ENCODE measurements around the gene C17orf67.
A peak's percentile ranks its signal among the peaks of the same experiment; 100 is the strongest.

The C17orf67 gene

GRCh38 chr17:56822725-56823124, 11.0 kb downstream of the C17orf67 start:
- Mint-ChIP-seq H3K9me3 (no peaks in the 10 kb centered on the region), H3K4me3 (no peak overlapping the region), H3K27me3 (no peaks in the 10 kb centered on the region), H3K36me3 (ENCODE audit: low read depth) (no peaks in the 10 kb centered on the region), H3K4me1 (ENCODE audit: low read depth) (peaks cover 20% of the 10 kb centered on the region), H3K27ac (no peak overlapping the region)

- Mint-ChIP-seq H3K27me3 (no peaks in the 10 kb centered on the region), H3K36me3 (ENCODE audit: low read depth) (no peaks in the 10 kb centered on the region), H3K27ac (no peak overlapping the region), H3K9me3 (no peaks in the 10 kb centered on the region), H3K4me1 (ENCODE audit: low read depth) (peaks cover 20% of the 10 kb centered on the region), H3K4me3 (no peak overlapping the region)
Observed at GRCh38 chr17:56821847-56822534, 11.7 kb downstream of the C17orf67 start.

GRCh38 chr17:56820207-56820606, 13.5 kb downstream of the C17orf67 start:
- H3K27me3 Mint-ChIP-seq = no peaks in the 10 kb centered on the region
- H3K27ac Mint-ChIP-seq = no peak overlapping the region
- H3K36me3 Mint-ChIP-seq (ENCODE audit: low read depth) = no peaks in the 10 kb centered on the region

GRCh38 chr17:56819431-56820145, 14.1 kb downstream of the C17orf67 start:
- no peaks in the 10 kb centered on the region for H3K9me3 Mint-ChIP-seq
- no peaks in the 10 kb centered on the region for H3K27me3 Mint-ChIP-seq
- peaks cover 20% of the 10 kb centered on the region for H3K4me1 Mint-ChIP-seq (ENCODE audit: low read depth)
- H3K36me3 Mint-ChIP-seq (ENCODE audit: low read depth) = no peaks in the 10 kb centered on the region
- peak overlapping the region; percentile 41 for H3K4me3 Mint-ChIP-seq
- H3K27ac Mint-ChIP-seq = no peak overlapping the region

More at GRCh38 chr17:56820207-56820606, 13.5 kb downstream of the C17orf67 start:
- Mint-ChIP-seq H3K4me3 (no peak overlapping the region), H3K9me3 (no peaks in the 10 kb centered on the region), H3K4me1 (ENCODE audit: low read depth) (peaks cover 20% of the 10 kb centered on the region)

GRCh38 chr17:56819030-56819429, 14.7 kb downstream of the C17orf67 start:
- H3K4me1 Mint-ChIP-seq (ENCODE audit: low read depth) = peaks cover 20% of the 10 kb centered on the region
- H3K27me3 Mint-ChIP-seq = no peaks in the 10 kb centered on the region
- no peaks in the 10 kb centered on the region for H3K9me3 Mint-ChIP-seq
- H3K27ac Mint-ChIP-seq = no peak overlapping the region
- H3K4me3 Mint-ChIP-seq = no peak overlapping the region
- no peaks in the 10 kb centered on the region for H3K36me3 Mint-ChIP-seq (ENCODE audit: low read depth)

GRCh38 chr17:56817066-56817465, 16.7 kb downstream of the C17orf67 start:
- no peak overlapping the region for H3K27ac Mint-ChIP-seq
- H3K9me3 Mint-ChIP-seq = no peaks in the 10 kb centered on the region
- H3K36me3 Mint-ChIP-seq (ENCODE audit: low read depth) = no peaks in the 10 kb centered on the region
- H3K4me1 Mint-ChIP-seq (ENCODE audit: low read depth) = peaks cover 13% of the 10 kb centered on the region
- no peaks in the 10 kb centered on the region for H3K27me3 Mint-ChIP-seq
- H3K4me3 Mint-ChIP-seq = no peak overlapping the region

- H3K27ac Mint-ChIP-seq = no peak overlapping the region
- no peaks in the 10 kb centered on the region for H3K9me3 Mint-ChIP-seq
- peaks cover 7% of the 10 kb centered on the region for H3K4me1 Mint-ChIP-seq (ENCODE audit: low read depth)
- H3K4me3 Mint-ChIP-seq = no peak overlapping the region
- H3K27me3 Mint-ChIP-seq = no peaks in the 10 kb centered on the region
- H3K36me3 Mint-ChIP-seq (ENCODE audit: low read depth) = no peaks in the 10 kb centered on the region
Observed at GRCh38 chr17:56815711-56816110, 18.0 kb downstream of the C17orf67 start.

- Mint-ChIP-seq H3K4me1 (ENCODE audit: low read depth) (no peaks in the 10 kb centered on the region), H3K4me3 (no peak overlapping the region), H3K36me3 (ENCODE audit: low read depth) (no peaks in the 10 kb centered on the region), H3K9me3 (no peaks in the 10 kb centered on the region), H3K27ac (no peak overlapping the region), H3K27me3 (no peaks in the 10 kb centered on the region)
Observed at GRCh38 chr17:56812901-56813388, 20.8 kb downstream of the C17orf67 start.

- Mint-ChIP-seq H3K27me3 (no peaks in the 10 kb centered on the region), H3K27ac (no peak overlapping the region), H3K9me3 (no peaks in the 10 kb centered on the region), H3K36me3 (ENCODE audit: low read depth) (peaks cover 5% of the 10 kb centered on the region), H3K4me1 (ENCODE audit: low read depth) (no peaks in the 10 kb centered on the region), H3K4me3 (no peak overlapping the region)
Observed at GRCh38 chr17:56810891-56811775, 22.6 kb downstream of the C17orf67 start.

GRCh38 chr17:56810343-56810742, 23.4 kb downstream of the C17orf67 start:
- no peaks in the 10 kb centered on the region for H3K4me1 Mint-ChIP-seq (ENCODE audit: low read depth)
- H3K9me3 Mint-ChIP-seq = no peaks in the 10 kb centered on the region
- H3K36me3 Mint-ChIP-seq (ENCODE audit: low read depth) = peaks cover 5% of the 10 kb centered on the region
- H3K4me3 Mint-ChIP-seq = no peak overlapping the region
- no peaks in the 10 kb centered on the region for H3K27me3 Mint-ChIP-seq
- no peak overlapping the region for H3K27ac Mint-ChIP-seq

GRCh38 chr17:56809820-56810179, 23.9 kb downstream of the C17orf67 start:
- no peaks in the 10 kb centered on the region for H3K4me1 Mint-ChIP-seq (ENCODE audit: low read depth)
- H3K27ac Mint-ChIP-seq = no peak overlapping the region
- peaks cover 5% of the 10 kb centered on the region for H3K36me3 Mint-ChIP-seq (ENCODE audit: low read depth)
- no peaks in the 10 kb centered on the region for H3K9me3 Mint-ChIP-seq
- H3K4me3 Mint-ChIP-seq = no peak overlapping the region
- no peaks in the 10 kb centered on the region for H3K27me3 Mint-ChIP-seq

- Mint-ChIP-seq H3K9me3 (no peaks in the 10 kb centered on the region), H3K4me3 (no peak overlapping the region), H3K4me1 (ENCODE audit: low read depth) (no peaks in the 10 kb centered on the region), H3K27me3 (no peaks in the 10 kb centered on the region), H3K36me3 (ENCODE audit: low read depth) (peaks cover 5% of the 10 kb centered on the region), H3K27ac (no peak overlapping the region)
Observed at GRCh38 chr17:56809106-56809819, 24.5 kb downstream of the C17orf67 start.

- Mint-ChIP-seq H3K4me3 (no peak overlapping the region), H3K36me3 (ENCODE audit: low read depth) (peaks cover 5% of the 10 kb centered on the region), H3K27ac (no peak overlapping the region), H3K9me3 (no peaks in the 10 kb centered on the region), H3K4me1 (ENCODE audit: low read depth) (no peaks in the 10 kb centered on the region), H3K27me3 (no peaks in the 10 kb centered on the region)
Observed at GRCh38 chr17:56808503-56808902, 25.2 kb downstream of the C17orf67 start.

GRCh38 chr17:56807723-56808122, 26.0 kb downstream of the C17orf67 start:
- no peaks in the 10 kb centered on the region for H3K4me1 Mint-ChIP-seq (ENCODE audit: low read depth)
- H3K27ac Mint-ChIP-seq = no peak overlapping the region
- H3K4me3 Mint-ChIP-seq = no peak overlapping the region
- H3K36me3 Mint-ChIP-seq (ENCODE audit: low read depth) = peaks cover 5% of the 10 kb centered on the region
- no peaks in the 10 kb centered on the region for H3K27me3 Mint-ChIP-seq
- H3K9me3 Mint-ChIP-seq = no peaks in the 10 kb centered on the region

Measured in stimulated activated naive CD8-positive, alpha-beta T cell treated with anti-CD3 and anti-CD28 coated beads, Interleukin-15, Interleukin-2, amounts not matched to agents 100 ng/mL and 50 ng/mL, for 24 hours (primary cell).